M059J (cell line): ENCODE measurements around the gene TRPM4. TPM values are rescaled to one million over a fixed set of nuclear protein-coding genes. Genes with fewer than 3 reads are reported as not detected.
"Not testable (repeated sequence)": the region's sequence is repeated elsewhere in the genome, so short reads cannot be mapped to it uniquely, and the experiment has no call there.

ENCODE experiments used
- DNase-seq: peaks from one replicate; pipeline ENCODE4 v3.0.0-alpha.2; 2012; ENCODE audit warnings: low read depth
- total RNA-seq: library from RNA; depleted of rRNA; stranded (reverse); fragments of >200 nt; shearing (Covaris generic); gene quantifications from 2 replicates; pipeline ENCODE4 v1.2.3, GENCODE V29; 2014

The TRPM4 gene
- total RNA-seq, 1 experiment from 2014 or later = 2.6 TPM

- not testable (repeated sequence) for DNase-seq
Measured at GRCh38 chr19:49127225-49127624, 30.4 kb upstream of the TRPM4 start.

GRCh38 chr19:49127674-49128544, 29.7 kb upstream of the TRPM4 start:
- peak; percentile 95 for DNase-seq

- DNase-seq = no peak
Measured at GRCh38 chr19:49128545-49129237, 28.9 kb upstream of the TRPM4 start.

- no peak for DNase-seq
Measured at GRCh38 chr19:49129238-49129583, 28.4 kb upstream of the TRPM4 start.

- no peak for DNase-seq
Measured at GRCh38 chr19:49130325-49130724, 27.3 kb upstream of the TRPM4 start.

- no peak for DNase-seq
Measured at GRCh38 chr19:49132974-49133609, 24.5 kb upstream of the TRPM4 start.

GRCh38 chr19:49133621-49134454, 23.8 kb upstream of the TRPM4 start:
- DNase-seq = no peak

GRCh38 chr19:49135686-49136085, 21.9 kb upstream of the TRPM4 start:
- DNase-seq = no peak

GRCh38 chr19:49136771-49137171, 20.8 kb upstream of the TRPM4 start:
- DNase-seq = no peak

- DNase-seq = no peak
Measured at GRCh38 chr19:49140951-49141350, 16.6 kb upstream of the TRPM4 start.

GRCh38 chr19:49141352-49141751, 16.2 kb upstream of the TRPM4 start:
- DNase-seq = no peak

- peak; percentile 77 for DNase-seq
Measured at GRCh38 chr19:49142866-49143335, 14.7 kb upstream of the TRPM4 start.

GRCh38 chr19:49145573-49146407, 11.8 kb upstream of the TRPM4 start:
- DNase-seq = peak; percentile 45

- peak; percentile 40 for DNase-seq
Measured at GRCh38 chr19:49146408-49146770, 11.2 kb upstream of the TRPM4 start.

GRCh38 chr19:49148044-49148682, 9.4 kb upstream of the TRPM4 start:
- DNase-seq = no peak

GRCh38 chr19:49148784-49149651, 8.6 kb upstream of the TRPM4 start:
- DNase-seq = peak; percentile 92

- DNase-seq = peak; percentile 72
Measured at GRCh38 chr19:49149652-49150105, 7.9 kb upstream of the TRPM4 start.

GRCh38 chr19:49150106-49150943, 7.3 kb upstream of the TRPM4 start:
- peak; percentile 73 for DNase-seq
